ENCODE measurements around the gene TMEM154.

GRCh38 chr4:152609481-152609880 lies 70.3 kb downstream of the TMEM154 start:
- TF ChIP-seq, protein P1, sequence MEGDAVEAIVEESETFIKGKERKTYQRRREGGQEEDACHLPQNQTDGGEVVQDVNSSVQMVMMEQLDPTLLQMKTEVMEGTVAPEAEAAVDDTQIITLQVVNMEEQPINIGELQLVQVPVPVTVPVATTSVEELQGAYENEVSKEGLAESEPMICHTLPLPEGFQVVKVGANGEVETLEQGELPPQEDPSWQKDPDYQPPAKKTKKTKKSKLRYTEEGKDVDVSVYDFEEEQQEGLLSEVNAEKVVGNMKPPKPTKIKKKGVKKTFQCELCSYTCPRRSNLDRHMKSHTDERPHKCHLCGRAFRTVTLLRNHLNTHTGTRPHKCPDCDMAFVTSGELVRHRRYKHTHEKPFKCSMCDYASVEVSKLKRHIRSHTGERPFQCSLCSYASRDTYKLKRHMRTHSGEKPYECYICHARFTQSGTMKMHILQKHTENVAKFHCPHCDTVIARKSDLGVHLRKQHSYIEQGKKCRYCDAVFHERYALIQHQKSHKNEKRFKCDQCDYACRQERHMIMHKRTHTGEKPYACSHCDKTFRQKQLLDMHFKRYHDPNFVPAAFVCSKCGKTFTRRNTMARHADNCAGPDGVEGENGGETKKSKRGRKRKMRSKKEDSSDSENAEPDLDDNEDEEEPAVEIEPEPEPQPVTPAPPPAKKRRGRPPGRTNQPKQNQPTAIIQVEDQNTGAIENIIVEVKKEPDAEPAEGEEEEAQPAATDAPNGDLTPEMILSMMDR (IDR thresholded peaks at IDR 0.05) = no peak
- TF ChIP-seq POLR2A (IDR thresholded peaks at IDR 0.05) = no peak
